ENCODE results near the gene ZNF827. TPM values are rescaled to one million over a fixed set of nuclear protein-coding genes. Genes with fewer than 3 reads are reported as not detected.

ZNF827 gene
- total and polyA plus RNA-seq, 2 of the 8 experiments (the other 6 are each of a cell fraction or from before 2014, with no cell fraction given) = 25.3 to 26.2 TPM

DNA sequence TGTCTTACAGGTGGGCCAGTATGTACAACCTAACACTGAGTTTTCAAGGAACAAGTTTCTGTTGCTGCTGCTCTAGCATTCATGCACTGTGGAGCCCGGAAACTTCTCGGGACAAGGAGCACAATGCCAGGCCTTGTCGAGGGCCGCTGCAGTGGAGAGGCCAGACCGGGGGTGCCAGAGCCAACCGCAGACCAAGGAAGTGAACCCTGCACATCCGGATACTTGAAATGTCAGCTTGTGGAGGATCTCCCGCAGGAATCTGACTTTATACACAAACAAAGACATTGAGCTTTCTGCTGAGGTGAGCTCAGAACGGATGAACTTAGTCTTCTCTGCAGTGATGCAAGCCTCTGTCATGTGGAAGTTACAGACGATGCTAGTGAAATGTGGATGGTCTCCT lies 99.5 kb downstream of the ZNF827 start:
- Histone ChIP-seq H3K23me2 (ENCODE audit: low read depth, low read length) (no peaks in the 10 kb centered on the region), H3K4me1 (replicated peaks in 1 of 4; ENCODE audit: control insufficient read depth in 3 of 4, insufficient read depth in 4 of 4, low read length in 3 of 4) (peaks cover 0 to 15% (median 10%) of the 10 kb centered on the region in 4 experiments; a peak in 4 of 7 replicates), H4K8ac (ENCODE audit: extremely low read depth, insufficient read depth, low read length) (no peak overlapping the region), H4K91ac (replicated peaks; ENCODE audit: insufficient read length, low read length) (peak overlapping the region; percentile 97), H4K20me1 (replicated peaks in 1 of 2; ENCODE audit: control insufficient read depth in 1 of 2, insufficient read depth in 2 of 2, low read length in 2 of 2) (no peaks in the 10 kb centered on the region), H3K9ac (replicated peaks in 1 of 4; ENCODE audit: extremely low read depth in 1 of 4, low read depth in 3 of 4, low read length in 3 of 4) (no peak overlapping the region), H3K4me2 (ENCODE audit: insufficient read depth in 1 of 2, low read depth in 2 of 2, low read length in 2 of 2) (no peak overlapping the region), H3K36me3 (ENCODE audit: control insufficient read depth in 2 of 4, insufficient read depth in 4 of 4, low read length in 3 of 4) (peaks cover 0 to 16% (median 4%) of the 10 kb centered on the region in 4 experiments; a peak in 4 of 8 replicates), H2BK20ac (ENCODE audit: low read length) (peak overlapping the region; percentile 93; the same call in 1 of the 2 replicates), H2BK15ac (ENCODE audit: low read length) (no peak overlapping the region), H3K23ac (ENCODE audit: insufficient read length) (no peak overlapping the region), H2BK5ac (ENCODE audit: low read depth, low read length) (peak overlapping the region; percentile 90), H3K18ac (ENCODE audit: extremely low read depth, low read length) (peak overlapping the region; percentile 84; the same call in 1 of the 2 replicates), H3K79me2 (ENCODE audit: control insufficient read depth in 1 of 2, insufficient read depth in 2 of 2, low read length in 2 of 2) (no peaks in the 10 kb centered on the region), H2BK12ac (ENCODE audit: low read depth, low read length) (peak overlapping the region; percentile 45), H2AFZ (ENCODE audit: low read length) (no peak overlapping the region), H3K4ac (replicated peaks; ENCODE audit: insufficient read length, low read depth, low read length) (peak overlapping the region; percentile 71), H3K56ac (replicated peaks; ENCODE audit: insufficient read length, low read depth, low read length) (no peak overlapping the region), H3K79me1 (ENCODE audit: low read depth, low read length) (no peaks in the 10 kb centered on the region), H3K14ac (ENCODE audit: insufficient read length) (no peak overlapping the region), H4K5ac (ENCODE audit: insufficient read length, low read depth, low read length) (peak overlapping the region; percentile 69), H3K9me3 (ENCODE audit: insufficient read depth in 2 of 2, low read depth in 1 of 2, low read length in 1 of 2) (no peaks in the 10 kb centered on the region), H3K27me3 (replicated peaks in 1 of 4; ENCODE audit: control insufficient read depth in 3 of 4, extremely low read depth in 1 of 4, insufficient read depth in 3 of 4, low read length in 3 of 4) (no peaks in the 10 kb centered on the region), H3K4me3 (ENCODE audit: extremely low read depth in 1 of 4, insufficient read depth in 2 of 4, low read depth in 3 of 4, low read length in 4 of 4) (no peak overlapping the region), H2AK5ac (ENCODE audit: low read depth, low read length) (peak overlapping the region; percentile 87; the same call in 1 of the 2 replicates), H3K27ac (ENCODE audit: low read depth, low read length) (no peak overlapping the region), H2BK120ac (replicated peaks; ENCODE audit: low read depth, low read length) (peak overlapping the region; percentile 95)
- POLR2A ChIA-PET (ENCODE audit: partially characterized antibody) = interaction anchor here (1.0 to 1.2 kb wide), 2 partner anchors 12 to 97 kb away, joined by 3 to 6 read pairs; no protein-coding TSS in a partner anchor
- WGBS, 2 experiments (ENCODE audit: extremely low coverage in 1 of 2, insufficient coverage in 1 of 2, insufficient read length in 1 of 2, insufficient replicate concordance in 2 of 2, low coverage in 1 of 2, low lambda C conversion rate in 2 of 2, missing lambda C conversion rate in 1 of 2) = 88% methylated on average over 10 of the region's 10 CpGs; no CpG with 5 or more reads in 1 of the 2 experiments
- DNase-seq (ENCODE audit: low read depth in 1 of 2, low spot score in 2 of 2) = no peak
- CTCF ChIA-PET (ENCODE audit: partially characterized antibody) = interaction anchor here (1.1 to 1.4 kb wide), 4 partner anchors 10 to 62 kb away, joined by 3 to 5 read pairs (median 3); no protein-coding TSS in a partner anchor
- no peak for FAIRE-seq
- no peak for TF ChIP-seq CHD1 (IDR thresholded peaks at IDR 0.05; ENCODE audit: low read depth, low read length)
- TF ChIP-seq SUZ12 (IDR thresholded peaks at IDR 0.05; ENCODE audit: low read length) = no peak
- TF ChIP-seq NANOG (IDR thresholded peaks at IDR 0.05; ENCODE audit: insufficient read depth, low read depth, low read length, poor library complexity, severe bottlenecking) = no peak
- no peak for TF ChIP-seq SAP30 (IDR thresholded peaks at IDR 0.05; ENCODE audit: insufficient read depth, insufficient replicate concordance, low read length)
- no peak for TF ChIP-seq YY1 (IDR thresholded peaks at IDR 0.05; ENCODE audit: low read depth, low read length)
- no peak for TF ChIP-seq GABPA (IDR thresholded peaks at IDR 0.05; ENCODE audit: borderline replicate concordance, insufficient read depth, low read length)

Data from H1 (cell line).